D721Med (cell line): ENCODE measurements around the gene ACE.

Source experiments
- DNase-seq: peaks from one replicate; pipeline ENCODE4 v3.0.0; 2011; ENCODE audit warnings: low spot score; ENCODE audit not compliant: insufficient read length
- FAIRE-seq: peaks from 2 replicates; lab custom pipeline; 2011; peaks lifted over from hg19 to GRCh38; lab: Jason Lieb, UNC
- CTCF ChIP-seq: IDR thresholded peaks from 2 replicates; pipeline ENCODE4 v1.5.1; 2012; ENCODE audit warnings: mild to moderate bottlenecking, control low read depth; ENCODE audit not compliant: insufficient read depth; ENCODE audit errors: missing control alignments

Gene ACE

GRCh38 chr17:63538693-63539595 is 62.1 kb downstream of the ACE start:
- no peak for DNase-seq
- FAIRE-seq = no peak
- TF ChIP-seq CTCF = no peak

- FAIRE-seq = no peak
- no peak for DNase-seq
- TF ChIP-seq CTCF = no peak
Measured at GRCh38 chr17:63540590-63540989, 63.7 kb downstream of the ACE start.

- no peak for DNase-seq
- no peak for FAIRE-seq
- no peak for TF ChIP-seq CTCF
Measured at GRCh38 chr17:63542218-63542545, 65.3 kb downstream of the ACE start.

GRCh38 chr17:63542942-63543821 is 66.3 kb downstream of the ACE start:
- DNase-seq (no peak), FAIRE-seq (no peak)
- TF ChIP-seq CTCF = no peak

GRCh38 chr17:63543822-63544420 is 67.1 kb downstream of the ACE start:
- DNase-seq (no peak), FAIRE-seq (no peak)
- no peak for TF ChIP-seq CTCF

- TF ChIP-seq CTCF = no peak
- FAIRE-seq (no peak), DNase-seq (no peak)
Measured at GRCh38 chr17:63544467-63545301, 67.8 kb downstream of the ACE start.
